WTC11 (cell line): ENCODE measurements around the gene VSIG10. TPM values are rescaled to one million over a fixed set of nuclear protein-coding genes. Genes with fewer than 3 reads are reported as not detected.

ENCODE experiments used
- ATAC-seq: fragments of 200-7000 bp; cut with Tn5 transposase; 2 replicates; pipeline ENCODE4 v1.10.0; 2021; ENCODE audit warnings: mild to moderate bottlenecking, moderate library complexity
- CTCF ChIA-PET: fragments of 300-600 bp; sonication (Branson Sonifier 250); formaldehyde crosslinking; loops from one replicate; lab custom pipeline; 2021; ENCODE audit warnings: antibody characterized with exemption; lab: Charles Lee
- POLR2A ChIA-PET: fragments of 350-600 bp; sonication (Branson Sonifier 250); formaldehyde crosslinking; loops from one replicate; lab custom pipeline; 2021; ENCODE audit warnings: antibody characterized with exemption; lab: Charles Lee
- DNase-seq: peaks from one replicate; pipeline ENCODE4 v3.0.0; 2021; ENCODE audit warnings: low spot score
- H3K27ac Mint-ChIP-seq: 2 replicates; pipeline ENCODE4 v1.8.0; 2021; ENCODE audit warnings: mixed read lengths
- H3K27me3 Mint-ChIP-seq: 2 replicates; pipeline ENCODE4 v1.8.0; 2021; ENCODE audit warnings: low read depth, mild to moderate bottlenecking, moderate library complexity, mixed read lengths
- H3K36me3 Mint-ChIP-seq: 2 replicates; pipeline ENCODE4 v1.8.0; 2021; ENCODE audit warnings: mixed read lengths
- H3K4me1 Mint-ChIP-seq: 2 replicates; pipeline ENCODE4 v1.8.0; 2022; ENCODE audit warnings: mixed read lengths
- H3K4me3 Mint-ChIP-seq: 2 replicates; pipeline ENCODE4 v1.8.0; 2021; ENCODE audit warnings: mild to moderate bottlenecking, moderate library complexity, mixed read lengths
- H3K9me3 Mint-ChIP-seq: 2 replicates; pipeline ENCODE4 v1.8.0; 2021; ENCODE audit warnings: mixed read lengths
- ARID4B ChIP-seq: sonication (generic); formaldehyde crosslinking; IDR thresholded peaks from 2 replicates; pipeline ENCODE4 v1.8.0; 2023; ENCODE audit warnings: missing genetic modification reagents, mild to moderate bottlenecking, borderline replicate concordance
- ATF1 ChIP-seq: sonication (generic); formaldehyde crosslinking; IDR thresholded peaks from 2 replicates; pipeline ENCODE4 v1.8.1; 2023; ENCODE audit warnings: mild to moderate bottlenecking, moderate library complexity, missing genetic modification reagents
- CBFB ChIP-seq: sonication (generic); formaldehyde crosslinking; IDR thresholded peaks from 2 replicates; pipeline ENCODE4 v1.8.1; 2022; ENCODE audit warnings: mild to moderate bottlenecking, low read depth, missing genetic modification reagents
- CREB1 ChIP-seq: sonication (generic); formaldehyde crosslinking; IDR thresholded peaks from 2 replicates; pipeline ENCODE4 v1.8.0; 2023; ENCODE audit warnings: mild to moderate bottlenecking, missing genetic modification reagents
- ETV6 ChIP-seq: sonication (generic); formaldehyde crosslinking; IDR thresholded peaks from 2 replicates; pipeline ENCODE4 v1.8.1; 2022; ENCODE audit warnings: mild to moderate bottlenecking, missing genetic modification reagents
- GABPB1 ChIP-seq: sonication (generic); formaldehyde crosslinking; IDR thresholded peaks from 2 replicates; pipeline ENCODE4 v1.8.1; 2023; ENCODE audit warnings: mild to moderate bottlenecking, missing genetic modification reagents
- IRF1 ChIP-seq: sonication (generic); formaldehyde crosslinking; IDR thresholded peaks from 2 replicates; pipeline ENCODE4 v1.8.0; 2023; ENCODE audit warnings: missing genetic modification reagents
- IRF2 ChIP-seq: sonication (generic); formaldehyde crosslinking; IDR thresholded peaks from 2 replicates; pipeline ENCODE4 v1.8.0; 2022; ENCODE audit warnings: low read depth, missing genetic modification reagents, borderline replicate concordance
- JAZF1 ChIP-seq: fragments of 250-450 bp; sonication (Bioruptor Pico); IDR thresholded peaks from 2 replicates; pipeline ENCODE4 v1.9.0; 2021; ENCODE audit warnings: moderate library complexity, mild to moderate bottlenecking, inconsistent platforms
- NFYB ChIP-seq: sonication (generic); formaldehyde crosslinking; conservative IDR thresholded peaks from 2 replicates; pipeline ENCODE4 v1.8.0; 2022; ENCODE audit warnings: low read depth, missing genetic modification reagents
- NR1H2 ChIP-seq: sonication (generic); formaldehyde crosslinking; IDR thresholded peaks from 2 replicates; pipeline ENCODE4 v1.9.0; 2021; ENCODE audit warnings: mild to moderate bottlenecking, moderate library complexity, missing genetic modification reagents
- NR3C1 ChIP-seq: sonication (generic); formaldehyde crosslinking; conservative IDR thresholded peaks from 2 replicates; pipeline ENCODE4 v1.8.1; 2023; ENCODE audit warnings: low read depth, mild to moderate bottlenecking, missing genetic modification reagents
- PREB ChIP-seq: sonication (generic); formaldehyde crosslinking; IDR thresholded peaks from 2 replicates; pipeline ENCODE4 v1.8.1; 2022; ENCODE audit warnings: mild to moderate bottlenecking, missing genetic modification reagents, moderate library complexity, borderline replicate concordance
- PRRX2 ChIP-seq: fragments of 250-450 bp; sonication (Bioruptor Pico); IDR thresholded peaks from 2 replicates; pipeline ENCODE4 v1.8.0; 2021; ENCODE audit warnings: mild to moderate bottlenecking
- SMAD4 ChIP-seq: sonication (generic); formaldehyde crosslinking; IDR thresholded peaks from 2 replicates; pipeline ENCODE4 v1.8.0; 2022; ENCODE audit warnings: mild to moderate bottlenecking, missing genetic modification reagents
- SP1 ChIP-seq: sonication (generic); formaldehyde crosslinking; conservative IDR thresholded peaks from 2 replicates; pipeline ENCODE4 v1.8.1; 2022; ENCODE audit warnings: missing genetic modification reagents
- TCF7 ChIP-seq: sonication (generic); formaldehyde crosslinking; IDR thresholded peaks from 2 replicates; pipeline ENCODE4 v1.8.0; 2022; ENCODE audit warnings: mild to moderate bottlenecking, low read depth, missing genetic modification reagents, moderate library complexity
- TP53 ChIP-seq: sonication (generic); formaldehyde crosslinking; IDR thresholded peaks from 2 replicates; pipeline ENCODE4 v1.8.1; 2023; ENCODE audit warnings: mild to moderate bottlenecking, missing genetic modification reagents
- ZNF263 ChIP-seq: sonication (generic); formaldehyde crosslinking; IDR thresholded peaks from 2 replicates; pipeline ENCODE4 v1.8.1; 2022; ENCODE audit warnings: low read depth, mild to moderate bottlenecking, moderate library complexity, missing genetic modification reagents
- ZNF416 ChIP-seq: fragments of 250-450 bp; sonication (Bioruptor Pico); IDR thresholded peaks from 2 replicates; pipeline ENCODE4 v1.9.0; 2021; ENCODE audit warnings: mild to moderate bottlenecking, inconsistent platforms
- total RNA-seq: library from RNA; stranded (reverse); gene quantifications from 3 replicates; pipeline ENCODE4 v1.2.3, GENCODE V29; 2021
- TF ChIP-seq, protein P1 (sequence below): sonication (generic); formaldehyde crosslinking; IDR thresholded peaks from 2 replicates; pipeline ENCODE4 v1.8.0; 2022; ENCODE audit warnings: mild to moderate bottlenecking, missing genetic modification reagents
- TF ChIP-seq, protein P2 (sequence below): fragments of 250-450 bp; sonication (Bioruptor Pico); IDR thresholded peaks from 2 replicates; pipeline ENCODE4 v2.1.2; 2022; ENCODE audit warnings: mild to moderate bottlenecking, moderate library complexity
- TF ChIP-seq, protein P3 (sequence below): sonication (generic); formaldehyde crosslinking; conservative IDR thresholded peaks from 2 replicates; pipeline ENCODE4 v1.8.1; 2022; ENCODE audit warnings: mild to moderate bottlenecking, missing genetic modification reagents
- TF ChIP-seq, protein P4 (sequence below): sonication (generic); formaldehyde crosslinking; IDR thresholded peaks from 2 replicates; pipeline ENCODE4 v1.8.1; 2023; ENCODE audit warnings: mild to moderate bottlenecking, missing genetic modification reagents, moderate library complexity
- TF ChIP-seq, protein P5 (sequence below): fragments of 200-600 bp; IDR thresholded peaks from 2 replicates; pipeline ENCODE4 v1.8.0; 2022; ENCODE audit warnings: antibody characterized with exemption

The VSIG10 gene
- total RNA-seq, 1 experiment from 2014 or later: 82.5 TPM

DNA sequence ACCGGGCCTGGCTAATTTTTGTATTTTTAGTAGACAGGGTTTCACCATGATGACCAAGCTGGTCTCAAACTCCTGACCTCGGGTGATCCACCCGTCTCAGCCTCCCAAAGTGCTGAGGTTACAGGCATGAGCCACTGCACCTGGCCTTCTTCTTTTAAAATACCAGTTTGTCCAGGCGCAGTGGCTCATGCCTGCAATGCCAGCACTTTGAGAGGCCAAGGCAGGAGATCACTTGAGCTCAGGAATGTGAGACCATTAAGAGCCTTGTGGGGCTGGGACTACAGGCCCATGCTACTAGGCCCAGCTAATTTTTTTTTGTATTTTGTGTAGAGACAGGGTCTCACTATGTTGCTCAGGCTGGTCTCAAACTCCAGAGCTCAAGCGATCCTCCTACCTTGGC is 24.1 kb upstream of the VSIG10 start:
- Mint-ChIP-seq H3K4me1 (peaks cover 16% of the 10 kb centered on the region; the same call in 1 of the 2 replicates), H3K36me3 (peaks cover 14% of the 10 kb centered on the region), H3K9me3 (peaks cover 8% of the 10 kb centered on the region), H3K4me3 (no peak overlapping the region), H3K27ac (no peak overlapping the region), H3K27me3 (no peaks in the 10 kb centered on the region)
- ATAC-seq (no peak), DNase-seq (no peak)
- ChIA-PET POLR2A (no interaction called here), CTCF (no interaction called here)
- no peak for TF ChIP-seq IRF2 (CRISPR knock-in tag)
- no peak for TF ChIP-seq ARID4B
- TF ChIP-seq, protein P1, sequence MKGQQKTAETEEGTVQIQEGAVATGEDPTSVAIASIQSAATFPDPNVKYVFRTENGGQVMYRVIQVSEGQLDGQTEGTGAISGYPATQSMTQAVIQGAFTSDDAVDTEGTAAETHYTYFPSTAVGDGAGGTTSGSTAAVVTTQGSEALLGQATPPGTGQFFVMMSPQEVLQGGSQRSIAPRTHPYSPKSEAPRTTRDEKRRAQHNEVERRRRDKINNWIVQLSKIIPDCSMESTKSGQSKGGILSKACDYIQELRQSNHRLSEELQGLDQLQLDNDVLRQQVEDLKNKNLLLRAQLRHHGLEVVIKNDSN: no peak
- TF ChIP-seq, protein P2, sequence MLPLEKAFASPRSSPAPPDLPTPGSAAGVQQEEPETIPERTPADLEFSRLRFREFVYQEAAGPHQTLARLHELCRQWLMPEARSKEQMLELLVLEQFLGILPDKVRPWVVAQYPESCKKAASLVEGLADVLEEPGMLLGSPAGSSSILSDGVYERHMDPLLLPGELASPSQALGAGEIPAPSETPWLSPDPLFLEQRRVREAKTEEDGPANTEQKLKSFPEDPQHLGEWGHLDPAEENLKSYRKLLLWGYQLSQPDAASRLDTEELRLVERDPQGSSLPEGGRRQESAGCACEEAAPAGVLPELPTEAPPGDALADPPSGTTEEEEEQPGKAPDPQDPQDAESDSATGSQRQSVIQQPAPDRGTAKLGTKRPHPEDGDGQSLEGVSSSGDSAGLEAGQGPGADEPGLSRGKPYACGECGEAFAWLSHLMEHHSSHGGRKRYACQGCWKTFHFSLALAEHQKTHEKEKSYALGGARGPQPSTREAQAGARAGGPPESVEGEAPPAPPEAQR: no peak
- no peak for TF ChIP-seq SMAD4 (CRISPR knock-in tag)
- TF ChIP-seq, protein P3, sequence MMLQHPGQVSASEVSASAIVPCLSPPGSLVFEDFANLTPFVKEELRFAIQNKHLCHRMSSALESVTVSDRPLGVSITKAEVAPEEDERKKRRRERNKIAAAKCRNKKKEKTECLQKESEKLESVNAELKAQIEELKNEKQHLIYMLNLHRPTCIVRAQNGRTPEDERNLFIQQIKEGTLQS: no peak
- no peak for TF ChIP-seq PRRX2 (CRISPR knock-in tag)
- no peak for TF ChIP-seq CBFB
- no peak for TF ChIP-seq NFYB (CRISPR knock-in tag)
- no peak for TF ChIP-seq ZNF263 (CRISPR knock-in tag)

DNA sequence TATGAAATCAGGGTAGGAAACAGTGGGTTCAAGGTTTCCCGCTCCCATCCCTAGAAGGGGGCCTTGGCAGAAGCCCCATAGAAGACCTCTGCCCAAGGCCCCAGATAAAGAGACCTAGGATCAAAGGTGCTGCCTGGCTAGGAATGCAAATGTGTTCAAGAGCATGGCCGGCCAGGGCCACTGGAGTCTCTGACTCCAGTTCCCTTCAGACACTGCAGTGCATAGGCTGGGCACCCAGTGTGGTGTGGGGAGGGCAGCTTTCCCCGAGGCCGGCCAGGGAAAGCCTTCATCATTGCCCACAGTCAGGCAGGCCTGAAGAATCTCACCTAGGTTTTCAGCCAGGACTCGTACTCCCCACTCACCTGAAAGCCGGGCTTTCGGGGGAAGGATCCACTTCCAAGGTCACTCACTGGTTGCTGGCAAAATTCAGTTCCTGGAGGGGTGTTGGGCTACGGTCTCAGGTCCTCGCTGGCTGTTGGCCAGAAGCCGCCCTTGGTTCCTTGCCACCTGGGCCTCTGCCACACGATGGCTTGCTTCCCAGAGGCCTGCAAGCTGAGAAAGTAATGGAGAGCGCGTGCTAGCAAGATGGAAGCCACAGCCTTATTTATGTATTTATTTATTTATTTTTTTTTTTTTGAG is 22.4 kb upstream of the VSIG10 start:
- no peak for ATAC-seq
- DNase-seq: no peak
- peaks cover 19% of the 10 kb centered on the region for H3K4me1 Mint-ChIP-seq
- peak overlapping the region; percentile 80 for H3K27ac Mint-ChIP-seq
- H3K4me3 Mint-ChIP-seq: no peak overlapping the region
- H3K9me3 Mint-ChIP-seq: peaks cover 8% of the 10 kb centered on the region
- peaks cover 14% of the 10 kb centered on the region for H3K36me3 Mint-ChIP-seq
- POLR2A ChIA-PET: interaction anchor here (0.6 kb wide), 1 partner anchor 1512 kb away, joined by 3 read pairs; no protein-coding TSS in a partner anchor
- no peaks in the 10 kb centered on the region for H3K27me3 Mint-ChIP-seq
- TF ChIP-seq NR1H2: no peak
- TF ChIP-seq TP53 (CRISPR knock-in tag): no peak
- no peak for TF ChIP-seq ATF1 (CRISPR knock-in tag)
- no peak for TF ChIP-seq JAZF1
- no peak for TF ChIP-seq CREB1
- no peak for TF ChIP-seq ZNF416 (CRISPR knock-in tag)
- no peak for TF ChIP-seq NR3C1 (CRISPR knock-in tag)
- TF ChIP-seq SP1 (CRISPR knock-in tag): no peak
- TF ChIP-seq, protein P4, sequence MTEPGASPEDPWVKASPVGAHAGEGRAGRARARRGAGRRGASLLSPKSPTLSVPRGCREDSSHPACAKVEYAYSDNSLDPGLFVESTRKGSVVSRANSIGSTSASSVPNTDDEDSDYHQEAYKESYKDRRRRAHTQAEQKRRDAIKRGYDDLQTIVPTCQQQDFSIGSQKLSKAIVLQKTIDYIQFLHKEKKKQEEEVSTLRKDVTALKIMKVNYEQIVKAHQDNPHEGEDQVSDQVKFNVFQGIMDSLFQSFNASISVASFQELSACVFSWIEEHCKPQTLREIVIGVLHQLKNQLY: no peak
- TF ChIP-seq, protein P5, sequence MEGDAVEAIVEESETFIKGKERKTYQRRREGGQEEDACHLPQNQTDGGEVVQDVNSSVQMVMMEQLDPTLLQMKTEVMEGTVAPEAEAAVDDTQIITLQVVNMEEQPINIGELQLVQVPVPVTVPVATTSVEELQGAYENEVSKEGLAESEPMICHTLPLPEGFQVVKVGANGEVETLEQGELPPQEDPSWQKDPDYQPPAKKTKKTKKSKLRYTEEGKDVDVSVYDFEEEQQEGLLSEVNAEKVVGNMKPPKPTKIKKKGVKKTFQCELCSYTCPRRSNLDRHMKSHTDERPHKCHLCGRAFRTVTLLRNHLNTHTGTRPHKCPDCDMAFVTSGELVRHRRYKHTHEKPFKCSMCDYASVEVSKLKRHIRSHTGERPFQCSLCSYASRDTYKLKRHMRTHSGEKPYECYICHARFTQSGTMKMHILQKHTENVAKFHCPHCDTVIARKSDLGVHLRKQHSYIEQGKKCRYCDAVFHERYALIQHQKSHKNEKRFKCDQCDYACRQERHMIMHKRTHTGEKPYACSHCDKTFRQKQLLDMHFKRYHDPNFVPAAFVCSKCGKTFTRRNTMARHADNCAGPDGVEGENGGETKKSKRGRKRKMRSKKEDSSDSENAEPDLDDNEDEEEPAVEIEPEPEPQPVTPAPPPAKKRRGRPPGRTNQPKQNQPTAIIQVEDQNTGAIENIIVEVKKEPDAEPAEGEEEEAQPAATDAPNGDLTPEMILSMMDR: no peak
- no peak for TF ChIP-seq TCF7 (CRISPR knock-in tag)
- TF ChIP-seq ETV6 (CRISPR knock-in tag): no peak
- no peak for TF ChIP-seq IRF1 (CRISPR knock-in tag)
- TF ChIP-seq GABPB1: no peak
- TF ChIP-seq NFYB (CRISPR knock-in tag): no peak
- TF ChIP-seq PREB (CRISPR knock-in tag): no peak
- CTCF ChIA-PET: no interaction called here
